ENCODE measurements around the gene SH3BP4. TPM values are rescaled to one million over a fixed set of nuclear protein-coding genes. Genes with fewer than 3 reads are reported as not detected.

Gene SH3BP4
- total and polyA plus RNA-seq, 2 of the 13 experiments (the other 11 are each of a cell fraction or from before 2014, with no cell fraction given) = 34.6 to 99.1 TPM

DNA sequence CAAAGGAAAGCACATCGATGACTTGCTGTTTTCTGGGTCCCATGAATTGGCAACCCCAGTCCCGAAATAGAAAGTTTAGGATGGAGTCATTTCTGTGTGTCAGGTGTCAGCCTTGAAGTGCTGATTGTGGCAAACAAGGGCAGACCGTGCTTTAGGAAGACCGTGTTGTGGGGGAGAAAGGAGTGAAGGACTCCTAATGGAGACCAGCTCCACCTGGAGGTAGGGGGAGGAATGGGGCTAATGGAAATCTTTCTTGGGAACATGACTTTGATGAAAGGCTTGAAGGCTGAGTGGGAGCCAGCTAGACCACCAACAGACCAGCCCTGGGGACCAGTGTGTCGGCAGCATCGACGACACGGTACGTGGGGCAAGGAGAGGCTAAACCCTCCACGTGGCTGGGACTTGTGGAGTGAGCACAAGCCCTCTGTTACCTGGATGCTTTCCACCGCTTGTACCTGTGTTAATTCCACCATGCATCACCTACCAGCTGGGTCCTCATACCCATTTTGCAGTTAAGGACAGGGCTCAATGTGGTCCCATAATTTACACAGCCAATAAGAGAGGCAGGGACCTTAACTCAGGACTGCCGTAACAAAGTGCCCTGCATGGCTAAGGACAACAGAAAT, 104.2 kb downstream of the SH3BP4 start (continued):
- TF ChIP-seq, protein P1, sequence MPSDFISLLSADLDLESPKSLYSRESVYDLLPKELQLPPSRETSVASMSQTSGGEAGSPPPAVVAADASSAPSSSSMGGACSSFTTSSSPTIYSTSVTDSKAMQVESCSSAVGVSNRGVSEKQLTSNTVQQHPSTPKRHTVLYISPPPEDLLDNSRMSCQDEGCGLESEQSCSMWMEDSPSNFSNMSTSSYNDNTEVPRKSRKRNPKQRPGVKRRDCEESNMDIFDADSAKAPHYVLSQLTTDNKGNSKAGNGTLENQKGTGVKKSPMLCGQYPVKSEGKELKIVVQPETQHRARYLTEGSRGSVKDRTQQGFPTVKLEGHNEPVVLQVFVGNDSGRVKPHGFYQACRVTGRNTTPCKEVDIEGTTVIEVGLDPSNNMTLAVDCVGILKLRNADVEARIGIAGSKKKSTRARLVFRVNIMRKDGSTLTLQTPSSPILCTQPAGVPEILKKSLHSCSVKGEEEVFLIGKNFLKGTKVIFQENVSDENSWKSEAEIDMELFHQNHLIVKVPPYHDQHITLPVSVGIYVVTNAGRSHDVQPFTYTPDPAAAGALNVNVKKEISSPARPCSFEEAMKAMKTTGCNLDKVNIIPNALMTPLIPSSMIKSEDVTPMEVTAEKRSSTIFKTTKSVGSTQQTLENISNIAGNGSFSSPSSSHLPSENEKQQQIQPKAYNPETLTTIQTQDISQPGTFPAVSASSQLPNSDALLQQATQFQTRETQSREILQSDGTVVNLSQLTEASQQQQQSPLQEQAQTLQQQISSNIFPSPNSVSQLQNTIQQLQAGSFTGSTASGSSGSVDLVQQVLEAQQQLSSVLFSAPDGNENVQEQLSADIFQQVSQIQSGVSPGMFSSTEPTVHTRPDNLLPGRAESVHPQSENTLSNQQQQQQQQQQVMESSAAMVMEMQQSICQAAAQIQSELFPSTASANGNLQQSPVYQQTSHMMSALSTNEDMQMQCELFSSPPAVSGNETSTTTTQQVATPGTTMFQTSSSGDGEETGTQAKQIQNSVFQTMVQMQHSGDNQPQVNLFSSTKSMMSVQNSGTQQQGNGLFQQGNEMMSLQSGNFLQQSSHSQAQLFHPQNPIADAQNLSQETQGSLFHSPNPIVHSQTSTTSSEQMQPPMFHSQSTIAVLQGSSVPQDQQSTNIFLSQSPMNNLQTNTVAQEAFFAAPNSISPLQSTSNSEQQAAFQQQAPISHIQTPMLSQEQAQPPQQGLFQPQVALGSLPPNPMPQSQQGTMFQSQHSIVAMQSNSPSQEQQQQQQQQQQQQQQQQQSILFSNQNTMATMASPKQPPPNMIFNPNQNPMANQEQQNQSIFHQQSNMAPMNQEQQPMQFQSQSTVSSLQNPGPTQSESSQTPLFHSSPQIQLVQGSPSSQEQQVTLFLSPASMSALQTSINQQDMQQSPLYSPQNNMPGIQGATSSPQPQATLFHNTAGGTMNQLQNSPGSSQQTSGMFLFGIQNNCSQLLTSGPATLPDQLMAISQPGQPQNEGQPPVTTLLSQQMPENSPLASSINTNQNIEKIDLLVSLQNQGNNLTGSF (CRISPR knock-in tag; IDR thresholded peaks at IDR 0.05) = no peak
- TF ChIP-seq, protein P2, sequence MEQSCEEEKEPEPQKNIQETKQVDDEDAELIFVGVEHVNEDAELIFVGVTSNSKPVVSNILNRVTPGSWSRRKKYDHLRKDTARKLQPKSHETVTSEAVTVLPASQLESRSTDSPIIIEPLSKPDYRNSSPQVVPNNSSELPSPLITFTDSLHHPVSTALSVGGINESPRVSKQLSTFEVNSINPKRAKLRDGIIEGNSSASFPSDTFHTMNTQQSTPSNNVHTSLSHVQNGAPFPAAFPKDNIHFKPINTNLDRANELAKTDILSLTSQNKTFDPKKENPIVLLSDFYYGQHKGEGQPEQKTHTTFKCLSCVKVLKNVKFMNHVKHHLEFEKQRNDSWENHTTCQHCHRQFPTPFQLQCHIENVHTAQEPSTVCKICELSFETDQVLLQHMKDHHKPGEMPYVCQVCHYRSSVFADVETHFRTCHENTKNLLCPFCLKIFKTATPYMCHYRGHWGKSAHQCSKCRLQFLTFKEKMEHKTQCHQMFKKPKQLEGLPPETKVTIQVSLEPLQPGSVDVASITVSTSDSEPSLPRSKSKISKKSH (CRISPR knock-in tag; IDR thresholded peaks at IDR 0.05; ENCODE audit: borderline replicate concordance) = no peak
- TF ChIP-seq ZNF230 (CRISPR knock-in tag; IDR thresholded peaks at IDR 0.05) (no peak), MAZ (IDR thresholded peaks at IDR 0.05; ENCODE audit: borderline replicate concordance, low read depth, low read length) (no peak), MAZ (CRISPR knock-in tag; IDR thresholded peaks at IDR 0.05; ENCODE audit: low read depth) (0 out of 2 replicates have a peak, but pooled peaks have one; percentile 36), FOXC1 (CRISPR knock-in tag; IDR thresholded peaks at IDR 0.05; ENCODE audit: borderline replicate concordance) (peak; percentile 72; the same call in 1 of the 2 replicates), ZNF792 (CRISPR knock-in tag; IDR thresholded peaks at IDR 0.05) (0 out of 2 replicates have a peak, but pooled peaks have one; percentile 22), DNMT1 (CRISPR knock-in tag; IDR thresholded peaks at IDR 0.05) (no peak), ZNF749 (CRISPR knock-in tag; IDR thresholded peaks at IDR 0.05; ENCODE audit: borderline replicate concordance) (no peak), MTF1 (CRISPR knock-in tag; IDR thresholded peaks at IDR 0.05) (no peak), KLF15 (CRISPR knock-in tag; IDR thresholded peaks at IDR 0.05; ENCODE audit: borderline replicate concordance) (no peak), MEIS2 (CRISPR knock-in tag; IDR thresholded peaks at IDR 0.05) (no peak), ZNF431 (CRISPR knock-in tag; IDR thresholded peaks at IDR 0.05; ENCODE audit: borderline replicate concordance, low read depth) (no peak), NR2F6 (IDR thresholded peaks at IDR 0.05) (no peak), NR2F6 (CRISPR knock-in tag; IDR thresholded peaks at IDR 0.05) (no peak), POLR2AphosphoS5 (IDR thresholded peaks at IDR 0.05; ENCODE audit: low read depth, low read length) (peak; percentile 70), SRSF1 (optimal IDR thresholded peaks at IDR 0.05; ENCODE audit: low read depth, low read length) (no peak), PRMT3 (CRISPR knock-in tag; IDR thresholded peaks at IDR 0.05; ENCODE audit: borderline replicate concordance, low read depth) (no peak)
- TF ChIP-seq, protein P3, sequence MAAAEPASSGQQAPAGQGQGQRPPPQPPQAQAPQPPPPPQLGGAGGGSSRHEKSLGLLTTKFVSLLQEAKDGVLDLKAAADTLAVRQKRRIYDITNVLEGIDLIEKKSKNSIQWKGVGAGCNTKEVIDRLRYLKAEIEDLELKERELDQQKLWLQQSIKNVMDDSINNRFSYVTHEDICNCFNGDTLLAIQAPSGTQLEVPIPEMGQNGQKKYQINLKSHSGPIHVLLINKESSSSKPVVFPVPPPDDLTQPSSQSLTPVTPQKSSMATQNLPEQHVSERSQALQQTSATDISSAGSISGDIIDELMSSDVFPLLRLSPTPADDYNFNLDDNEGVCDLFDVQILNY (CRISPR knock-in tag; conservative IDR thresholded peaks at IDR 0.05) = no peak
- TF ChIP-seq, protein P4, sequence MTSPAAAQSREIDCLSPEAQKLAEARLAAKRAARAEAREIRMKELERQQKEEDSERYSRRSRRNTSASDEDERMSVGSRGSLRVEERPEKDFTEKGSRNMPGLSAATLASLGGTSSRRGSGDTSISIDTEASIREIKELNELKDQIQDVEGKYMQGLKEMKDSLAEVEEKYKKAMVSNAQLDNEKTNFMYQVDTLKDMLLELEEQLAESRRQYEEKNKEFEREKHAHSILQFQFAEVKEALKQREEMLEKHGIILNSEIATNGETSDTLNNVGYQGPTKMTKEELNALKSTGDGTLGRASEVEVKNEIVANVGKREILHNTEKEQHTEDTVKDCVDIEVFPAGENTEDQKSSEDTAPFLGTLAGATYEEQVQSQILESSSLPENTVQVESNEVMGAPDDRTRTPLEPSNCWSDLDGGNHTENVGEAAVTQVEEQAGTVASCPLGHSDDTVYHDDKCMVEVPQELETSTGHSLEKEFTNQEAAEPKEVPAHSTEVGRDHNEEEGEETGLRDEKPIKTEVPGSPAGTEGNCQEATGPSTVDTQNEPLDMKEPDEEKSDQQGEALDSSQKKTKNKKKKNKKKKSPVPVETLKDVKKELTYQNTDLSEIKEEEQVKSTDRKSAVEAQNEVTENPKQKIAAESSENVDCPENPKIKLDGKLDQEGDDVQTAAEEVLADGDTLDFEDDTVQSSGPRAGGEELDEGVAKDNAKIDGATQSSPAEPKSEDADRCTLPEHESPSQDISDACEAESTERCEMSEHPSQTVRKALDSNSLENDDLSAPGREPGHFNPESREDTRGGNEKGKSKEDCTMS (CRISPR knock-in tag; conservative IDR thresholded peaks at IDR 0.05) = no peak

Data from HepG2 (cell line).